NCI-H526 (cell line): ENCODE data around the gene ZBTB48.
A peak's percentile ranks its signal among the peaks of the same experiment; 100 is the strongest.

Experiments used
- DNase-seq, 2 experiments: peaks; one replicate each; lab custom pipeline; 2025; lab: John Stamatoyannopoulos, UW

ZBTB48 gene

DNA sequence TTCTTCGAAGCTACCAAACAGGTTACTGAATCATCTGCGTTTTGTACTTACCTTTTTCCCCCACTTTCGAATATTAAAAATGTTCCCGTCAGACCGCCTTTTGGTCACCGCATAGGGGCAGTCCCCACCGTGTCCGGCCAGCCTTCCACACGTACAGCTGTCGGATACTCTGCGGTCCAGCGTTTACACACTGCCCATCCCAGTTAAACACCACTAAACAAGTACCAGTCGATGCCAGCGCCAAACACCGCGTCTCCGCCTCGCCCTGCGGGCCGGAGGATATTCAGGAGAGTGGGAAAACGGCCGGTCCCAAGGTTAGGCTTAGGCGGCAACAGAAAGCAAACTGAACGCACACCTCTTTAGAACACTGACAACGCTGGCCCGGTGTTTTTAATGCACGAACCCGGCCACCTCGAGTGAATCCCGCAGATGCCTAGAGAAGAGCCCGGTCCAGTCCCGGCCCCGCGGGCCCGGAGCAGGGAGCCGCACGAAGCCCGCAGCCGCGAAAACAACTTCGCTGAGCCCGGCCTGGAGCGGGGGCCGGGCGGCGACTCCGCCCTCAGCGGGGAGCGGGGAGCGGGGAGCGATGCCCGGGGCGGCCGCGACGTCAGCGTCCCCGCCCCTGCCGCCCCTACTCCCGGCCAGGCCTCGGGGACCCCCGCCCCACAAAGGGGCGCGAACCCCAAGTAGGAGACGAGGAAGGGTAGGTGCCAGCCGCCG is 33.0 kb downstream of the ZBTB48 start:
- peak; percentile 45 to 90 for DNase-seq

DNA sequence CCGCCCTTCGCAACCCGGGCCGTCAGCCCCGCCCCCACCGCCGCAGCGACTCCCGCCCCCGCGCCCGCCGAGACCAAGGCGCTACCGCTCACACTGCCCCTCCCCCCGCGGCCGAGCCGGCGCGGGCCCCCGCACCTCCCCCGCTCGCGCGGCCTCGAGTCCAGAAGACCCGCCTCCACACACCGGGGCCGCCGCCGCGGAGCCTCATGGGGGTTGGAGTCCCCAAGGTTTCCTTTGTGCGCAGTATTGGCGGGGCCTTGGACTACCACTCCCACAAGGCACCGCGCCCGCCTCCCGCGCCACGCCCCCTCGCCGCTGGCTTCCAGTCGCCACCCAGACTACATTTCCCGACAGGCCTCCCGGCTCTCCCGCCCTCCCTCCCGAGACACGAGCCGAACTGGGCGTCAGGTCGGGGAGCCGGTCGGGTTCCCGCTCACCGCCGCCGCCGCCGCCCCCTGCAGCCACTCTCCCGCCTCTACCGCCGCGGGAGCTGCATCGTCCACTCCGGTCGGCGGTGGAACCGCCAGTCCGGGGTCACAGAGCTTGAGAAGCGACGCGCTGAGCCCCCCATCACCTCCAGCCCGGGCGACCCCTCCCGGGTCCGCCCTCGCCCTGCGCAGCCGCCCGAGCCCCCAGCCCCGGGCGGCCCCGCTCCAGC is 33.7 kb downstream of the ZBTB48 start, which contains the start of gene PHF13:
PHF13 (plus strand) TSS at position 371 of the 658 bp plus-strand sequence. CDS start 336 bp downstream, outside the sequence.
- DNase-seq = peak; percentile 97 to 99

DNA sequence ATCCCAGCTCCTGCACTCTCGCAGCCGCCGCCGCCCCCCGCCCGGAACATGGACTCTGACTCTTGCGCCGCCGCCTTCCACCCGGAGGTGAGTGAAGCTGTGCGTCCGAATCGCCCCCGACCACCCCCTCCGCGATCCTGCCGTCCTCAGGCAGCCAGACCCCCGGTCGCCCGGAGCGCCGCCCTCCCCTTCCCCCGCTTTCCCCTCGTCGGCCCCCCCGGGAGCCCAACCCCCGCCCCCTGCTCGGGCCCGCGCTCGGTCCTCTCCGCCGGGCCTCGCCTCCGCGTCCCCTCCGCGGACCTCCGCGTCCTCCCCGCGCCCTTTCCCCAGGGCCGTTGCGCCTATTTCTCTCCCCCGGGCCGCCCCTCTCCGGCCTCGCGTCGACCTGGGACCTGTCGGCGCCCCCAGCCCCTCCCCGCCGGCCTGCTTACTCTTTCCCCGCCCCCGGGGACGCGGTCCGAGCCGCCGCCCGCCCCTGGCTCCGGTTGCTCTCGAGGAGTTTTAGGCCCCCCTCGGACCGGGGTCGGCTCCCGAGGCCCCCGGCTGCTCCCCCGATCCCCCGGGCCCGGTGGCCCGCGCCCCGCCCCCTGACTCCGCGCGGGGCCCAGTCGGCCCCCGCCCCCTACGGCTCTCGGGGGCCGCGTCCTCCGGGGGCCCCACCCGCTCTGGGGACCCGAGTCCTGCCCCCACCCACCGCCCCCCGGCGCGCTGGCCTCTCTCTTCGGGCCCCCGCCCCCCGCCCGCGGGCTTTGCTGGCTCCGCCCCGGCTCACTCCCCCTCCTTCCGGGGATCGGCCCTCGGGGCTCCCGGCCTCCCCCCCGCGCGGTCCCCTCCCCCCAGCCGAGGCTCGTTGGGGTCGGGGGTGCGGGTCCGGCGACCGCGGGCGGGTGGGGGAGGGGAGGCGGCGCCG is 34.5 kb downstream of the ZBTB48 start:
- DNase-seq = peak in 1 of 2 experiments; percentile 59

DNA sequence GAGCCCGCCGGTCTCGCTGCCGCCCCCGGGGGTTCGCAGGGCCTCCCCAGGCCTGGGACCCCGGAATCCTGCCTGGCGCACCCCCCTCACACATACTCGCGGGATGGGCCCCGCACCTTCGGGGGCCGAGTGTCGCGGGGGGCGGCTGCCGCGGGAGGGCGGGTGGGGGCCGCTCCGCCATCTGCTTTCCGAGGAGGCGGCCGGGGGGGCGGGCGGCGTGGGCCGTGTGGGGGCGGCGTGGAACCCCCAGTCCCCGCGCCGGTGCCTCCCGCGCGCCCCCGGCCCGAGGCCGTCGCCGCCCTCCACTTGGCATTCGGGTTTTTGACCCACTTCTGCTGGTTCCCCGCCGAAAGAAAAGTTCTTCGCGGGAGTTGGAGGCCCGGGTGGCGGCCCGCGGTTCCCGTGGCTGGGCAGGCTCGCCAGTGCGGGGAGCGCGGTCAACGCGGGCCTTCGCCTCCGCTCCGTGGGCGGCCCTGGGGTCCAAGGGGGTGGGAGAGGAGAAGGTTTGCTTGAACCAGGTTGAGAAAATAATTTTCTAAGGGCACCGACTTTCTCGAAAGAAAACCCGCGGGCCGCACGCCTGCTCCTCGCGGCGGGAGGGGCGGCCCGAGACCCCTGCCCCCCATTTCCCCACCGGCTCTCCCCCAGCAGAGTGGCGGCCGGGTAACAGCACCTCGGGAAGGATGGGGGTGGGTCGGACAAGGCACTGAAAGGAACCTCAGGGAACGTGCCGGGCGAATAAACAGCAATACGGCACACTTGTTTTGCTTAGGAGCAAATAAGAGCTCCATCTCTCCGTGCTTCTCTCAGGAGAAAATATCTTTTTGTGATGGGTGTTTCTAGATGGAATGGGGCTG is 35.4 kb downstream of the ZBTB48 start:
- DNase-seq = no peak

DNA sequence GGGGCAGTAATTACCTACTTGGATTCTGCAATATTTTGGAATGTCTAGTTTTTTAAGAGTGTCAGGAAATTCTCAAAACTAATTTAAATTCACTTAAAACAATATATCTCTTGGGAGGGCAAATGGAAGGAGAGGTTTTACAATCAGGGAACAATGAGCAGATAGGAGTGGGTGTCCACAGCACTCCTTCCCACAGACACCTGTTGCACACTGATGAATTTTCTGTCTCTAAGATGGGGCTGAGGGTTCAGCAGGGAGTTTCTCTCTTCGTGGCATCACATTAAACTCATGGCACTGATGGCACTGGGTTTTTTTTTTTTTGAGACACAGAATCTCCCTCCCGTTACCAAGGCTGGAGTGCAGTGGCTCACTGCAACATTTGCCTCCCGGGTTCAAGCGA is 39.3 kb downstream of the ZBTB48 start:
- no peak for DNase-seq

DNA sequence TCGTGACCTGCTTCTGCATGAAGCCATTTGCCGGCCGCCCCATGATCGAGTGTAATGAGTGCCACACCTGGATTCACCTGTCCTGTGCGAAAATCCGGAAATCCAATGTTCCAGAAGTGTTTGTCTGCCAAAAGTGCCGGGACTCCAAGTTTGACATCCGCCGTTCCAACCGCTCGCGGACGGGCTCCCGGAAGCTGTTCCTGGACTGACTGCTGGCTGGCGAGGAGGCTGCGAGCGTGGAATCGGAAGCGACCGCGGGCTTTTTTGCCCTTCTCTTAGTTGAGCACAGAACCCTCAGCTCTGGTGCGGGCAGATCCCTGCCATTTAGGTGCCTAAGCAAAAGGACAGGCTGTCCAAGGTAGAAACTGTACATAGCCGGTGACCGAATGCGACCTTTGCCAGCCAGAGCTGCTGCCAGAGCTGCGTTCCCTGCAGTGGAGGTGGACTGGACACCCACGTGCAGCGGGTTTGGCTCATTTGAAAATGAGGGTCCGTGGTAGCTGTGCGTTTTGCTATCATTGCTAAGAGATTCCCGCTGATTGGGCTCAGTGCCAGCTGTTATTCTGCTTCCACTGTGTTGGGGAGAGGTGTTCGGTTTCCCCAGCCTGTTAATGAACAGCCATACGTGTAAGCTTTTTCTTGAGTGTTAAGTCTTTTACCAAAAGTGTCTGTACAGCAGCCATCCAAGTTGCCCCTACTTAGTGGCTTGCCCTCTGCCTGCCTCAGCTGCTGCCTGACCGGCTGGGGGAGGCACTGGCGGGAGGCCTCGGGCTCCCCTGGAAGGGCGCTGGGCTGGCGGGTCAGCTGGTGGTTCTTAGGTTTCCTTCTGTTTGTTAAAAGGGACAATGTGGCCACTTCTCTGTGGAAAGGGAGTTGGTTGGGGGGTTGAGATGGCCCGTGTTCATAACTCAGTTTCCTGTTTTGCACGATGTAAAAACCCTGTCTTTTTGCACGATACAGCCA is 41.9 kb downstream of the ZBTB48 start:
- no peak for DNase-seq

DNA sequence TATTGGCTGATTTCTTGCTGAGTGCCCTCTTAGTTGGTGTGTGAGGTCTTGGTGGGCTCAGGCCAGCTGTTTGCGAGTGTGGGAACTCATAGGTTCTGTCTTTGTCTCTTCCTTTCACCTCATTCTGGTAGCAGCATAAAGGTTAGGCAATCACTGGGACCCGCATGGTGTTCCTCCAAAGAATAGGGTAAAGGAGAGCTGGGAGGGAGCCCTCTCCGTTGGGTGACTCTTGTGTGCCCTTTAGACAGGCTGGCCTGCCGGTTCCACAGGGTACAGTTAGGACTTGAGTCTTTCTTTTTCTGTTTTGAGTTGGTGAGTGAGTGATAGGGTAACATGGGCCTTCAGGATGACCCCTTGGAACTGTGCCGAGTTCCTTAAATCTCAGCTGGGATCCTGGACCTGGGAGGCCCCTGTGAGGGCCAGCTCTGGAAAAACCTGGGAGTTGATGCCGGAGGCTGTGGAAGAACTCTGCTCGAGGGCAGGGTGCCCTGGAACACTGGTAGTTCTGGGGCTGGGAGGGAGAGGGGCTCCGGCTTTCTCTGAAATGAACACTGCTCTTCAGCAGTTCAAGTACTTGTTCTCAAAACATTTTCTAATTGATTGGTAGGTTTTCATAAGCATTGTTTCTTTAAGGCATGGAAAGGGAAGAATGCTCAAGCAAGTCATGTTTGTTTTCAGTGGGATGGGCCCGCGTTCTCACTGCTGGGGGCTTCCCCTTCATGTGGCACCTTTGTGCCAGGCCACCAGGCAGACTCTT is 42.8 kb downstream of the ZBTB48 start:
- DNase-seq = no peak

DNA sequence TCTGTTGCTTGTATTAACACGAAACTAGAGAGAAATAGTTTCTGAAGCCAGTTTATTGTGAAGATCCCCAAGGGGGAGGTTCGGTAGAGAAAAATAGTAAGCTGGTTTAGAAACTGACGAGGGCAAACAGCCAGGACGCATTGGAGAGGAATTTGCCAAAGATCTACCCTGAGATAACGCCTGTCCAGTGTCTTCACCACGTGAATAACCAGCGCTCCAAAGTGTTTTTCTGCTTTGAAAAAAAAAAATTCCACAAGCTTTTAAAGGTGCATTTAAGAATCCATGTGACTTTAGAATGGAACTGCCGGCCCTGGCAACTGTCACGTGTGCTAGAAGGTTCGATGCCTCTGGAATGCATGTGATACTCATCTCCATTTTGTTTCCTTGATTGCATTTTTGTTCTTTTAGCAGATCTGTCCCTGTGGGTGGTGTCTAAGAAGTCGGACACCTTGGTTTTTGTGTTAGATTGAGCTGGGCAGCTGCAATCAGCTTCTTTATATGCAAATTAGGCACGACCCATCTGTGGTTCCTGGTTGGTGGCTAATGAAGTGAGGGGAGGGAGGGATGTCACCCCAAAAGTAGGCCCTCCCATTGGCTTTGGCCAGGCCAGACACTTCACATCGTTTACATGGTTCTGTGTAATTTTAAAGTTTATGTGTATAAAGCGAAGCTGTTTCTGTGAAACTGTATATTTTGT is 43.6 kb downstream of the ZBTB48 start:
- no peak for DNase-seq

DNA sequence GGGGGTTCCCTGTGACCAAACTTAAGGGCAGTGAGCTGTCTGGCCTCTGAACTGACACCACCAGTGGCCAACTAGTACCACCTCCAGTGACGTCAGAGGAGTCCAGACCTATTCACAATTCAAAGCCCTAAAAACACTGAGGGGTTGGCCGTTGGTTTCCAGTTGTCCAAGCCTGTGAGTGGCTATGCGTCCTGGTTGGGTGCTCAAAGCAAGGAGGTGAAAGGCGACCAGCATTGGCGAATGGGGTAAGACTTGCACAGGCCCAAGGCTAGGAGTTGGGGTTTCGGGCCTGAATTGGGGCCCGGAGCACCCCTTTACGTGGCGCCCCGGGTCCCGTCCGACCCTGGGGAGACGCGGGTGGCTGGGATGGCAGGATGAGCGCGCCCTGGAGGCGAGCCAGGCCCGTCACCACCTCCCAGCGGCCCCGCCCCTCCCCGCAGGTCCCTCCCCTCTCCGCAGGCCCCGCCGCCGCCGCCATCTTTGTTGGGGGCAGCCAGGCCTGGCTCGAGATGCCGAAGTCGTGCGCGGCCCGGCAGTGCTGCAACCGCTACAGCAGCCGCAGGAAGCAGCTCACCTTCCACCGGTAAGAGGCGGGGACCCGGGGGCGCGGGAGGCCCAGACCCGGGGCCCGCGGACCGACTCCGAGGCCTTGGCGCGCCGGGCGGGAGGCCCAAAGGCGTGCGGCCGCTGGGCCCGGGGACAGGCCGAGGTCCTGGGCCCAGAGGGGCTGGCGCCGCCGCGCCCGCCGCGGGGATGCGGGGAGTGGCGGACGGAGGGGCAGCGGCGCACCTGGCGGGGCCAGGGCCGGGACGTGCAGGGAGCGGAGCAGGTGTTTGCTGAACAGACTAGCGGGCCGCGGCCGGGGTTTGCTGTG is 45.2 kb downstream of the ZBTB48 start, which contains the start of gene THAP3:
THAP3 (plus strand) TSS at position 159 of the 874 bp plus-strand sequence; CDS start at position 510, 351 bp downstream.
- DNase-seq = peak; percentile 68 to 94

DNA sequence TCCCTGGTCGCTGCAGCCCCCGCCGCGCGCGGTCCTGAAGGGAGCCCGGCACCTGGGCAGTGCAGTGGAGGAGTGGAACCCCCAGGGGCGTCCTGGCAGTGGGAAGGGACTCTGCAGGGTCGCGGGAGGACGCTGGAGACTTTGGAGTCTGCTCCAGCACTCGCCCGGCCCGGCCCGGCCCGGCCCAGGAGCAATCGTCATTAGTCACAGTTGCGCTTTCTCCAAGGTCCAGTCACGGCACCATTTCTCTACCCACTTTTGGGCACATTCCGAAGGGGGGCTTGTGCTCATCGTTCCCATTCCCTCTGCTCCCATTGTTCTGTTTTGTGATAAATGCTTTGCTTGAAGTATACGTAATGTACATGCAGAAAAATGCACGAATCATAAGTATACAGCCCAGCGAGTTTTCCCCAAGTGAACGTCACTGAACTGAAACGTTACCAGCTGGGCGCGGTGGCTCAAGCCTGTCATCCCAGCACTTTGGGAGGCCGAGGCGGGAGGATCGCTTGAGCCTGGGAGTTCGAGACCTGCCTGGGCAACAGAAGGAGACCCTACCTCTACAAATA is 45.9 kb downstream of the ZBTB48 start:
- no peak for DNase-seq

DNA sequence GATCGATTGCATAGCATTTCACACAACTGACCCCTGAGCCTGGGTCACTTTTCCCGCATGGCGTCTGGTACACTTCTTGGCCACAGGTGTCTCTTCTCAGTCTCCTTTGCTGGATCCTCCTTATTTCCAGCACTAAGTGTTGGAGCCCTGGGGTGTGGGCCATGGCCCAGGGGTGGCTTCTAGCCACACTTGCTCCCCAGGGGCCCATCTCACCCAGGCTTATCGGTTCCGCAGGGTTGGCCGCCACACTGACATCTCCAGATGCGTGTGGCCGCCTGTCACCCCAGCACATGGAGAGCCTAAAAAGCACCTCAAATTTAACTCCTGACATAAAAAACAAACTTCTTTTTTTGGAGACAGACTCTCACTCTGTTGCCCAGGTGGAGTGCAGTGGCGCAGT is 47.2 kb downstream of the ZBTB48 start:
- DNase-seq = no peak

DNA sequence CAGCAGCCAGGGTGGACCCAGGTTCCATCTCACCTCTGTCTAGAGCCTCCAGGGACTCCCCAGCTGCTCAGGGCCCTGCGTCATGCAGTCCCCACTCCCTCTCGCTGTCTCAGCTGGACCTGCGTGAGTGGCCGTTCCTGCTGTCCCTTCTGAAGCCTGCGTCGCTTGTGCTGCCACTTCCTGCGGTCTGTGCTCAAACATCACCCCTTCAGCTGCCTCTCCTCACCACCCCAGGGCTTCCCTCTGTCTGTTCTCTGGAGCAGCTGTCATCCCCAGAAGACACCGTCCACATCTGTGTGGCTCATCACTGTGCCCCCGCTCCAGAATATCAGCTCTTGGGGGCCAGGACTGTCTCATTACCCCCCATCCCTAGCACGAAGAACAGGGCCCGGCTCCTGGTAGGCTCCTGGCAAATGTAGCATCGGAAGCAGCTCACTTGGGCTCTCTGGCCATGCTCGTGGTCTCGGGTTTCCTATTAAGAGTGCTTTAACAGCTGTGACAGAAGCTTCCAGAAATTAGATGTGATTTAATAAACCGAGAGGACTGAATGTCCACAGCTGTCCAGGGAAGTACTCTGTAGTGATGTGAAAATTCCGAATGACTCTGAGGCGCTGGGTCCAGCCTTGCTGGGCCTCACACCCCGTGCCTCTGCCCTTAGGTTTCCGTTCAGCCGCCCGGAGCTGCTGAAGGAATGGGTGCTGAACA is 48.2 kb downstream of the ZBTB48 start:
- no peak for DNase-seq

DNA sequence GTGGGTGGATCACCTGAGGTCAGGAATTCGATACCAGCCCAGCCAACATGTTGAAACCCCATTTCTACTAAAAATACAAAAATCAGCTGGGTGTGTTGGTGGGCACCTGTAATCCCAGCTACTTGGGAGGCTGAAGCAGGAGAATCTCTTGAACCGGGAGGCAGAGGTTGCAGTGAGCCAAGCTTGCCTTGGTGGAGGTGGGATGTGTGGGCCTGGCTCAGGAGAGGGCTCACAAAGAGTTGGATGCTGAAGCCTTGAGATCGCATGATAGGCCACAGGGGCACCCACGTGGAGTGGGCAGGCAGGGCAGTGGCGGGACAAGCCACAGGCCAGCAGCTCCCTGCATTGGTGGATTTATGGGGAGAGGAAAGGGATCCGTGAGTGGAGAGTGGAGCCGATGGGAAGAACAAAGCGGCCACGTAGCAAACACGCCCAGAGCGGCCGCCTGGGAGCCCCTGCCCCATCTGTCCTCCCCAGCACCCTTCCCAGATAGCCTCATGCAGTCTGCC is 49.2 kb downstream of the ZBTB48 start:
- DNase-seq = no peak

DNA sequence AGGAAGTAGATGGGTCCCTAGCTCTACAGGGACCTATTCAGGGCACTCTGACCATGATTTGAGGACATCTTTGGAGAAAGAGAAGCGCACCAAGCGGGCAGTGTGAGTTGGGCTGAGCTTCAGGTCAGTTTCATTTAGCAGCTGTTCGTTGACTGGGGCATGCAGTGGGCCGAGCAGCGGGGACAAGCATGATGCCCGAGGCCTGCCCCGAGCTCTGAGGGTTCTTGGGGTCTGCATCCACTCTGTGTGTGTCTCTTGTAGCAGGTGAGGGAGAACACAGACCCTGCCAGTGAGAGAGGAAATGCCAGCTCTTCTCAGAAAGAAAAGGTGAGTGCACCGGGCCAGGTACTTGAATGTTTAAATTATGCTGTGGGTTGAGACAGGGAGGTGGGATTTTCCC is 50.2 kb downstream of the ZBTB48 start:
- no peak for DNase-seq

DNA sequence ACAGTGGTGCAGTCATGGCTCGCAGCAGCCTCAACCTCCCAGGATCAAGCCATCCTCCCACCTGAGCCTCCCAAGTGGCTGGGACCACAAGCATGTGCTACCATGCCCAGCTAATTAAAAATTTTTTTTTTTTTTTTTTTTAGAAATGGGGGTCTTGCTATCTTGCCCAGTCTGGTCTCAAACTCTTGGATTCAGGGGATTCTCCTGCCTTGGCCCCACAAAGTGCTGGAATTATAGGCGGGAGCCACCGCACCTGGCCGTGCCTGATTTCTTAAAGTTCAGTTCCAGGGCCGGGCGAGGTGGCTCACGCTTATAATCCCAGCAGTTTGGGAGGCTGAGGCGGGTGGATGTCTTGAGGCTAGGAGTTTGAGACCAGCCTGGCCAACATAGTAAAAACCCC is 51.3 kb downstream of the ZBTB48 start:
- DNase-seq = no peak
